Nephron (organoid): ENCODE data around the gene CSKMT.

ENCODE experiments used
- H3K27ac Mint-ChIP-seq, 3 experiments: 2 replicates each; pipeline ENCODE4 v1.8.0; 2020; ENCODE audit warnings: mixed read lengths in 3 of 3, mild to moderate bottlenecking in 2 of 3, moderate library complexity in 1 of 3
- H3K27me3 Mint-ChIP-seq: 2 replicates; pipeline ENCODE4 v1.8.0; 2021; ENCODE audit warnings: low read depth, mild to moderate bottlenecking, moderate library complexity, mixed read lengths
- H3K36me3 Mint-ChIP-seq: 2 replicates; pipeline ENCODE4 v1.8.0; 2020; ENCODE audit warnings: low read depth, mixed read lengths
- H3K4me1 Mint-ChIP-seq: 2 replicates; pipeline ENCODE4 v1.8.0; 2020; ENCODE audit warnings: mixed read lengths
- H3K4me3 Mint-ChIP-seq, 3 experiments: 2 replicates each; pipeline ENCODE4 v1.8.0; 2020; ENCODE audit warnings: mild to moderate bottlenecking in 3 of 3, mixed read lengths in 3 of 3, moderate library complexity in 2 of 3
- H3K9me3 Mint-ChIP-seq: 2 replicates; pipeline ENCODE4 v1.8.0; 2020; ENCODE audit warnings: mixed read lengths
- CTCF ChIP-seq, 3 experiments: fragments of 200-600 bp; sonication (generic); IDR thresholded peaks; one replicate each; pipeline ENCODE4 v1.5.0; 2021; ENCODE audit warnings: antibody characterized with exemption in 3 of 3; ENCODE audit not compliant: unreplicated experiment in 3 of 3

The CSKMT gene

GRCh38 chr11:62705413-62705812 is 40.3 kb downstream of the CSKMT start:
- peaks cover 26% of the 10 kb centered on the region for H3K36me3 Mint-ChIP-seq
- no peaks in the 10 kb centered on the region for H3K27me3 Mint-ChIP-seq
- H3K4me1 Mint-ChIP-seq = peaks cover 39% of the 10 kb centered on the region
- no peaks in the 10 kb centered on the region for H3K9me3 Mint-ChIP-seq
- H3K27ac Mint-ChIP-seq = peak overlapping the region; percentile 88 to 97 (median 89)
- TF ChIP-seq CTCF (IDR thresholded peaks at IDR 0.05; ENCODE audit: unreplicated experiment in 3 of 3) = no peak
- H3K4me3 Mint-ChIP-seq = peak overlapping the region; percentile 83 to 93 (median 90)

DNA sequence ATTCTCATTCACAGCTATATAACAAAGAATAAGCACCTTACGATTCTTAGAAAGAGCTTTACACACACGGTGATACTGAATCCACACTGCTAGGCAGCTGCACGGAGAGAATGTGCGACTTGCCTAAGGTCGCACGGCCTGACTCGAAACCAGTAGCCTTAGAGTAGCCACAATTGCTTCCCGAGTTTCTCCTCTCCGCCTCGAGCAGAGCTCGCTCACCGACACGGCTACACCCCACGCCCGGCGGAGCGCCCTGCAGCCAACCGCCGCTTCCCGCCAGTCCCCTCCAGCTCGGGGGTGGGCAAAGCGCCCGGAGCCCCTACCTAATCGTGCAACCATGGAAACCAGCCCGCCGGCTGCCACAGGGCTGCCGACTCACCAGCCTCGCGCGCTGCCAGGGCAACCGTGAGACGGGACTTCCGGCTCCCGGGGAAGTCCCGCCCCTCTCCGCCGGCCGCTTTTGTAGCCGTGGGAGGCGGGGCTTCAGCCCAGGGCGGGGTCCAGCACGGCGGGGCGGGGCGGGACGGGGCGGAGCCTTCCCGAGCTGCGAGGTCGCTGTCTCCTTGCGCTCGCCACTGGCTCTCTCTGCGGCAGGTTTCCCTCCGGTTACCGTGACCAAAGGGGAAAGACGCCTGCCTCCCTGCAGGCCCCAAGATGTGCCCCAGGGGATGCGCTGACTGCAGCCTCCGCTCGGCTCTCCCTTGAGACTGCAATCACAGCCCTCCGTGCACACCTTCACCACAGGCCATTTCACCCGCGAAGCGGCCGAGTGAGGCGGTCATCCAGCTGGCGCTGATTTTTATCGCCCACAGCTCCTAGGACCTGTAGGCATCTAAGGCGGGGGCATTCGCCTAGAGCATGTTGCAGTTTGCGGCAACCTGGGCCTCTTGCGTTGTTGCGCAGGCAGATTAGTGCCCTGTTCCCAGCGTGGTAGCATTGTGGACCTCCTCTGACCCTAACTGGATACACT is 41.1 kb downstream of the CSKMT start:
- Mint-ChIP-seq H3K36me3 (peaks cover 28% of the 10 kb centered on the region), H3K4me1 (peaks cover 39% of the 10 kb centered on the region), H3K9me3 (no peaks in the 10 kb centered on the region), H3K27ac (peak overlapping the region; percentile 96 to 99 (median 97)), H3K27me3 (no peaks in the 10 kb centered on the region), H3K4me3 (peak overlapping the region; percentile 83 to 93 (median 90))
- no peak for TF ChIP-seq CTCF (IDR thresholded peaks at IDR 0.05; ENCODE audit: unreplicated experiment in 3 of 3)

GRCh38 chr11:62706850-62707247 is 41.7 kb downstream of the CSKMT start:
- H3K27ac Mint-ChIP-seq = peak overlapping the region; percentile 96 to 99 (median 97)
- peaks cover 39% of the 10 kb centered on the region for H3K4me1 Mint-ChIP-seq
- H3K4me3 Mint-ChIP-seq = peak overlapping the region; percentile 83 to 91 (median 90)

GRCh38 chr11:62707277-62707861 is 42.3 kb downstream of the CSKMT start, which contains the start of the genes BSCL2 and GNG3:
BSCL2 (minus strand) TSS chr11:62707424; CDS start chr11:62707195, 229 bp downstream.
GNG3 (plus strand) TSS chr11:62707676; CDS start chr11:62708296, 620 bp downstream.
- H3K4me3 Mint-ChIP-seq = peak within 1 kb of the TSS; percentile 83 to 91 (median 90)
- TF ChIP-seq CTCF (IDR thresholded peaks at IDR 0.05; ENCODE audit: unreplicated experiment in 3 of 3) = no peak
- peaks cover 24% of the 10 kb centered on the region for H3K36me3 Mint-ChIP-seq
- H3K27me3 Mint-ChIP-seq = no peaks in the 10 kb centered on the region
- H3K4me1 Mint-ChIP-seq = peaks cover 39% of the 10 kb centered on the region
- peak within 1 kb of the TSS; percentile 96 to 99 (median 97) for H3K27ac Mint-ChIP-seq
- no peaks in the 10 kb centered on the region for H3K9me3 Mint-ChIP-seq

More at GRCh38 chr11:62706850-62707247, 41.7 kb downstream of the CSKMT start:
- Mint-ChIP-seq H3K36me3 (peaks cover 25% of the 10 kb centered on the region), H3K27me3 (no peaks in the 10 kb centered on the region), H3K9me3 (no peaks in the 10 kb centered on the region)
- TF ChIP-seq CTCF (IDR thresholded peaks at IDR 0.05; ENCODE audit: unreplicated experiment in 3 of 3) = no peak

- H3K4me3 Mint-ChIP-seq = peak overlapping the region; percentile 83 to 91 (median 90)
- peaks cover 30% of the 10 kb centered on the region for H3K36me3 Mint-ChIP-seq
- no peaks in the 10 kb centered on the region for H3K9me3 Mint-ChIP-seq
- peaks cover 46% of the 10 kb centered on the region for H3K4me1 Mint-ChIP-seq
- H3K27ac Mint-ChIP-seq = peak overlapping the region; percentile 96 to 99 (median 97)
- no peak for TF ChIP-seq CTCF (IDR thresholded peaks at IDR 0.05; ENCODE audit: unreplicated experiment in 3 of 3)
- no peaks in the 10 kb centered on the region for H3K27me3 Mint-ChIP-seq
These were observed 43.3 kb downstream of the CSKMT start for GRCh38 chr11:62708392-62708791.
